SH-SY5Y (cell line): ENCODE measurements around the gene CAPS.

Experiments used
- GATA2 ChIP-seq: IDR thresholded peaks from 2 replicates; pipeline ENCODE4 v1.6.1; 2011; ENCODE audit warnings: mild to moderate bottlenecking, low read depth, low read length
- GATA3 ChIP-seq: IDR thresholded peaks from 2 replicates; pipeline ENCODE4 v1.6.1; 2011; ENCODE audit warnings: low read depth, mild to moderate bottlenecking, low read length, moderate library complexity

DNA sequence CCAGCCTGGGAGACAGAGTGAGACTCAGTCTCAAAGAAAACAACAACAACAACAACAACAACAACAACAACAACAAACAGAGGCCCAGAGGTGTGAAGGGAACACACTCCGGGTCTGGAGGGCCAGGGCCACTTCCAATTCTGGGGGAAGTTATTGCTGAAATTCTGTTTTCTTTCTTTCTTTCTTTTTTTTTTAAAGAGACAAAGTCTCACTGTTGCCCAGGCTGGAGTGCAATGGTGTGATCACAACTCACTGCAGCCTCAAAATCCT, 3.5 kb upstream of the CAPS start:
- TF ChIP-seq GATA3: no peak
- no peak for TF ChIP-seq GATA2
